ENCODE data around the gene RFTN1.
"Not testable (repeated sequence)": the region's sequence is repeated elsewhere in the genome, so short reads cannot be mapped to it uniquely, and the experiment has no call there.

The RFTN1 gene

DNA sequence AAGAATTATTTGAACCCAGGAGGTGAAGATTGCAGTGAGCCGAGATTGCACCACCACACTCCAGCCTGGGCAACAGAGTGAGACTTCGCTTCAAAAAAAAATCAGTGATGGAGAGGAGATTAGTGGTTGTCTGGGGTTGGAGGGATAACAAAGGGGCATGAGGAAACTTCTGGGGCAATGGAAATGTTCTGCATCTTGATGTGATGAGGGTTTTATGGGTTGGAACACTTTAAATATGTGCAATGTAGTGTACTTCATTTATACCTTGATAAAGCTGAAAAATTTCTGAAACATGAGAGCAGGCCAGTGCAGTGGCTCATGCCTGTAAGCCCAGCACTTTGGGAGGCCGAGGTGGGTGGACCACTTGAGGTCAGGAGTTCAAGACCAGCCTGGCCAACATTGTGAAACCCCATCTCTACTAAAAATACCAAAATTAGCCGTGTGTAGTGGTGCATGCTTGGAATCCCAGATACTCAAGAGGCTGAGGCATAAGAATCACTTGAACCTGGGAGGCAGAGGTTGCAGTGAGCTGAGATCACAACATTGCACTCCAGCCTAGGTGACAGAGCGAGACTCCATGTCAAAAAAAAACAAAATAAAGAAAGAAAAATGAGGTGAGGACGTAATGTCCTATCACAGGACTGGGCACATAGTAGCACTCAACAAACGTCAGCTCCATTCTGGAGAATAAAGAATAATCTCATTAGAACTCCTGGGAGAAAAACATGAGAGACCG lies 24.0 kb downstream of the RFTN1 start:
- not testable (repeated sequence) for DNase-seq (ENCODE audit: low read depth in 2 of 3, low spot score in 1 of 3)

DNA sequence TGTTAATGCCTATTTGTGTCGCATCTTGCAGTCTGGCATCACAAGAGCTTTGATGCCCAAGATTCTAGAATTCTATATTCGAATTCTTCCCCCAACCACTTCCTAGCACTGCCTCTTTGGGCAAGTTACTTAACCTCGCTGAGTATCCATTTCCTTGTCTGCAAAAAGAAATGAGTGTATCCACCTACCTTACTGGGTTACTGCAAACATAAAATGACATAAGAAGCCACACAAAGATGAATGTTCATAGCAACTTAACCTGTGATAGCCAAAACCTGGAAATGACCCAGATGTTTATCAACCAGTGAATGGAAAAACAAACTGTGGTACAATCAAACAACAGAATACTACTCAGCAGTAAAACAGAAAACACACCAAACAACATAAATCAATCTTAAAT lies 24.9 kb downstream of the RFTN1 start:
- no peak for DNase-seq (ENCODE audit: low read depth in 2 of 3, low spot score in 1 of 3)

DNA sequence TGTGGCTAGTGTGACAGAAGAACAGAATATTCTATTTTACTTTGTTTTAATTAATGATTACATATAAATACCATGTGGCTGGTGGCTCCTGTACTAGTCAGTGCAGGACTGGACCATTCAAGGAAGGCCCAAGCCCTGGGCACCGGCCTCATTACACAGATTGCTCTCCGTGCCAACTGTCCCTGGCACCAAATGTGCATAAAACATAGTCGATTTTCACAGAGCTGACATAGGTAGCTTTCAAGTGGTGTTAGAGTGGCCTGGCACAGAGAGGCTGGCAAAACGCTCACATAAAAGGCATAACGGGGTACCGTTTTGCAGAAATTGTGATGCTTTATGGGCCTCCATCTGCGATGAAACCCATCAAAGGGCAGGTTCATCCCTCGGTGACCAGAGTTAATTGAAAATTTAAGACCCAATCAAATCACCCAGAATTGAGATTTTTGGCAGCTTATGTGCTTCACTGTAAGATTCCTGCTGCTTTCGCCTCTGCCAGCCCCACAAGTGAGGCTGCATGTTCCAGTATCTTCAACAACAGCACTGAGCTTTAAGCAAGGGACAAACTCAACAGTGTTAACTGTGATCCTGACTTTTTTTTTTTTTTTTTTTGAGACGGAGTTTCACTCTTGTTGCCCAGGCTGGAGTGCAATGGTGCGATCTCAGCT lies 25.9 kb downstream of the RFTN1 start:
- DNase-seq (ENCODE audit: low read depth in 2 of 3, low spot score in 1 of 3): no peak

DNA sequence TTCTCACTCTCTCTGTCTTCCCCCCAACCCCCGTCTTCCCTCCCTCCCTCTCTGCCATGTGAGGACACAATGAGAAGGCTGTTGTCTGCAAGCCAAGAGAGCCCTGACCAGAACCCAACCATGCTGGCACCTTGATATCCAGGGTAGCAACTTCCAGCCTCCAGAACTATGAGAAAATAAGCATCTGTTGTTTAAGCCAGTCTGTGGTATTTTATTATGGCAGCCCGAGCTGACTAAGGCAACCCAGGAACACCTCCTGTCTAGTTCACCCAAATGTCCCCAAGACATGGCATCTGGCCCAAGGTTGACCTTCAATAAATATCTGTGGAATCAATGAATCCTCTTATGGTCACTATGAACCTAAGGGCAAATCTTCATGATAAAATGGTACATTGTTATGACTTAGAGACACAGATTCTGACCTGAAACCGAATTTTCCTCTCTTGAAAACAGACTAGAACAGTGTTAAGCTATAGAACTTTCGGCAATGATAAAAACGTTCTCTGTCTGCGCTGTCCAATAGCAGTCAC lies 26.5 kb downstream of the RFTN1 start:
- DNase-seq (ENCODE audit: low read depth in 2 of 3, low spot score in 1 of 3): no peak

DNA sequence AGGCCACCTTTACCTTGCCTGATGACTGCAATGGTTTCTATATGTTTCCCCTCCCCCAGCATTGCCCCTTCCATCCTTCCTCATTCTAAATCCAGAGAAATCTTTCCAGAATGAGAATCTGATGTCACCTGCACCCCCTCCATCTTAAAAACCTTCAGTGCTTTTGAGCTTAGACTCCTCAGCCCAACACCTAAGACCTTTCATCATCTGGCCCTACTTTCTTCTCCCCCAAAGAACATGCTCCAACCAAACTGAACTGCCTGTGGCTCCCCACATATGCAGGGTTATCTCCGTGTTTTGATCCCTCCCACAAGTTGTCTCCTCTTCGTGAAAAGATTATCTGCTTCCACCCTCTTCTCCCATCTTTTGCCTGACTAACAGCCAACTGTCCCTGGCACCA lies 27.3 kb downstream of the RFTN1 start:
- DNase-seq (ENCODE audit: low read depth in 2 of 3, low spot score in 1 of 3): no peak

DNA sequence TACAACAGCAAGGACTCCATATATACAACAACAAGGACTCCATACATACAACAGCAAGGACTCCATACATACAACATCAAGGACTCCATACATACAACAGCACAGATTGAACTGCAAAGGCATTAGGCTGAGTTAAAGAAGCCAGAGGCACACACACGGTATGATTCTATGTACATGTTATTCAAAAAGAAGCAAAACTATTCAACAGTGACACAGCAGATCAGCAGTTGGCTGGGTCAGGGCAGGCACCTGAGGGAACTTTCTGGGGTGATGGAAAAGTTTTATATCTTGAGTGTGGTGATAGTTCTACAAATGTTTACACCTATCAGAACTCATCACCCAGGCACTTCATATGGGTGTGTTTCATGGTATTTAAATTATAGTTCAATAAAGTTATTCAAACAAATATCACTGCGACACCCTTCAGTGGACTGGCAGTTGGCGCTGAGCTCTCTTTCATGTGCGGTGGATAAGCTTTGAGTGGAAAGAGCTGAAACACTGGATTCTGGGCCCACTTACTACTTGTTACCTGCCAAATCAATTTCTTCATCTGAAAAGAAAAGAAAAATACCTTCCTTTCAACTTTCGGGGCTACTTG lies 28.0 kb downstream of the RFTN1 start:
- no peak for DNase-seq (ENCODE audit: low read depth in 2 of 3, low spot score in 1 of 3)

DNA sequence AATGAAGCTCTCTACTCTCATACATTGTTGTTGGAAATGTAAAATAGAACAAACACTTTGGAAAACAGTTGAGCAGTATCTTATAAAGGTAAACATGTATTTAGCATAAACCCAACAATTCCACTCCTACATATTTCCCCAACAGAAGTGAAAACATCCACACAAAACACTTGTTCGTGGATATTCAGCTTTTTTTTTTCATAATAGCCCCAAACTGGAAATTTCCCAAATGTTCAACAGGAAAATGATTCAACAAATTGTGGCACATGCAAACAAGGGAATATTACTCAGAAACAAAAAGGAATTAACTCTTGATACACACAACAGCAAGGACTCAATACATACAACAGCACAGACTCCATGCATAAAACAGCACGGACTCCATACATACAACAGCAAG lies 28.5 kb downstream of the RFTN1 start:
- no peak for DNase-seq (ENCODE audit: low read depth in 2 of 3, low spot score in 1 of 3)

DNA sequence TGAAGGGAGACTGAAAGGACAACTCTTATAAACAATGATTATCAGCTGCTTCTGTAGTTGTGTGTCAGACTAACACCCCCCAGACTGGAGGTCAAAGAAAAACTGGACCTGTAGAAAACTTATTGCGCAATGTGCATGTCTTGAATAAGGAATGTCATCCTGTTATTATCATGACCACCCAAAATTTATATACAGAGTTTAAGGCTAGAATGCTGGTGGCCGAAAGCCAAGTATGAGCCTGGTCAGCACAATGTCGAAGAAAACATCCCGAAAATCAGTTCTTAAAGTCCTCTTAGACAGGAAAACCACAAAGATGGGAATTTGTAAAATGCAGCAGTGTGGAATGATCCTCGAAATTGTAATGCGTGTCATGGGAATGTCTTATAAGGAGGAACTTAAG lies 29.3 kb downstream of the RFTN1 start:
- DNase-seq (ENCODE audit: low read depth in 2 of 3, low spot score in 1 of 3): no peak

DNA sequence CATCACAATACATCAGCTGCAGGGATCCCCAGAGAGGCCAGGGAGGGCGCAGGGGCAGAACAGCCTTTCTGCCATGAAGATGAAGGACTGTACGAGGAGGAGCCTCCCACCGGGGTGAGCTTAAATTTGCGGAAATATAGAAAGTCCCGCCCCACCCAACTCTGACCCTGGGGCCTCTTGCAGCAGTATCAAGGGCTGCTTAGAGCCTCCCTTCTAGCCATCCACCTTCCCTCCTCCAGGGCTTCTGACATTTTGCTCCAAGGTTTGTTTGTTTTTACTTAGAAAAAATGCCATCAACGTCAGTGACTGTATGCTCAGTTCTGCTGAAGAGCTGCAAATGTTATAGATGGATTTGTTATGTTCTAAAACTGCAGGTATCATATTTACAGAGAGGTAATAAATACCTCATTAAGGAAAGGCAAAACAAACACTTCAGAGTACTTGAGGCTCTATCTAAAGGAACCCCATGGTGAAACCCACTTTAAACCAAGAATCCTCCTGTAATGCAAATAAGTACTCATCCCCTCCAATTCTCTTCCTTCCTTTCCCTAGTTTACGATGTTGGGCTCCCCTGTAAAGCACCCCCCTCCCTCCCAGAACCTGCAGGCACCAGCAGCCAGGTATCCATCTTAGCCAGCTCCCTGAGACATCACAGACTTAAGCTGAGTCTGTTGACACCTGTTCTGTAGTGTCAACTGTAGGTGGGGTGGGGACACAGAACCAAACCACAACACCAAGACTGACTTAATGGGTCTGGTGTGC lies 30.5 kb downstream of the RFTN1 start:
- DNase-seq (ENCODE audit: low read depth in 2 of 3, low spot score in 1 of 3): no peak

DNA sequence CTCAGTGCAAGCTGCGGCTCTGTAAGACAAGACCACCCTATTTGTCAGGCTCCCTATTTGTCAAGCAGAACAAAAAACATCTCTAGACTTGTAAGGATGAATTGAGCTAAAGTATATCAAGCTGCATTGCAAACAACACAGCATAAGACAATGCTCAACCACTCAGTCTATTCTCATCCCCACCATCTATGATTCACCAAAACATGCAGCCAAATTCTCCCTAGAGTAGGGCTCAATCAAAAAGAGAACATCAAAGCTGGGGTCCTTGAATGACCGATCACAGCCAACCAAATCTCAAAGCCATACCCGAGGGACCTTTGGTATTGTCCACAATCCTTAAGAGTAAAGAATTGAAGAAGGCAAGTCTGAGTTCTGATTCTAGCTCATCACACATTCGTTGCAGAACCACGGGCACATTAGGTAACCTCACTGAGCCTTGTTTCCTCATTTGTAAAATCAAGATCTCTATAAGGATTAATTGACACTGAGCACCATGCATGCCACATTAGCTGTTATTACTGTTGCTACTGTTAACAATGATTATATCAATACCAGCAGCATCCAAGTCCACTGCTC lies 31.2 kb downstream of the RFTN1 start:
- no peak for DNase-seq (ENCODE audit: low read depth in 2 of 3, low spot score in 1 of 3)

DNA sequence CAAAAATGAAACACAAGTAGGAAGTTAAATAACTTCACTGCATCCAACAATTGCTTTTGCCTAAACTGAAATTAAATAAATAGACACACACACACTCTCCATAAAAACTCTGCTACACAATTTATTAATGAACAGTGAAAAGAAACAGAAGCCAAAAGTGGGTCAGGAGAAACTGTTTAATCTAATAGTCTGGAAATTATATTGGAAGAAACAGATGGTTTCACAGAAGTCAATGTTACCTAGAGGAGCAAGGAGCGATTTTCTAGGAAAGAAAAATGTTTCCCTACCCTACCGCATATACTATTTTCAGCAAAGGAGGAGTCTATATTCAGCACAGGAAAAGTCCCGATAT lies 32.0 kb downstream of the RFTN1 start:
- DNase-seq (ENCODE audit: low read depth in 2 of 3, low spot score in 1 of 3): no peak

DNA sequence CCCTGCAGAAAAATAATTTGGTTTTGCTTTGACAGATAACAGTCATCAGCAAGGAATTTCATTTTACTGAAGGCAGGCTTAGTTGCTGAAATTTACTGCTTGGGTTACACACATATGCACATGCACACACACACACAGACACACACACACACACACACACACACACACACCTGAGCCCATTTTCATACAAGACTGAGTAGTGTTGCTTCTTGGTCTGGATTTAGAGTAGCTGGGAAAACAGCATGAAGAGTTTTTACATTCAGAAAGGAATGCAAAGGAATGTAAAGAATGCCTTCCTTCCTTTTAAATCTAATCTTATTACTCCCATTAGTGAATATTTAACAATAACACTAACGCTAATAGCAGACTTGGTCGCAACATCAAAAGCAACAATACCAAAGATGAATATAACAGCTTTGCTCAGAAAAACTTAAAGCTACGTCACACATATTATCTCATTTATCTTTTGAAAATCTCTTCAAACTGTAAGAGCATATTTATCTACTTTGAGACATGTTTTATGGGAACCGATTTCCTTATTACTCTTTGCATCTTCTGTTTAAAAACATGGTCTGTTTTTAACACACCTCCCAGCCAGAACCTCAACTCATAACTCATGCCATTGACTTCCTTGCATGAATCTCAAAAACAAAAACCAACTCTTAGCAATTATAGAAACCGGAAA lies 32.5 kb downstream of the RFTN1 start:
- DNase-seq (ENCODE audit: low read depth in 2 of 3, low spot score in 1 of 3): no peak

DNA sequence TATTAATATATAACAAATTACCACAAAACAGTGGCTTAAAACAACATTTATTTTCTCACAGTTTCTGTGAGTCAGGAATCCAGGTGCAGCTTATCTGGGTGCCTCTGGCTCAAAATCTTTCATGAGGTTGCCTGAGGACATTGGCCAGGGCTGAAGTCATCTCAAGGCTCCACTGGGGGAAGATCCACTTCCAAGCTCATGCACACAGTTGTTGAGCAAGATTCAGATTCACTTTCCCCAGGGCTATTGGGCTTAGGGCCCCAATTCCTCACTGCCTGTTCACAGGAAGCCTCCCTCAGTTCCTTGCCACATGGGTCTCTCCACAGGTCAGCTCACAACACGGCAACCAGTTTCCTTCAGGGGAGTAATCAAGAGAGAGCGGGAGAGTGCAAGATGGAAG lies 35.0 kb downstream of the RFTN1 start:
- no peak for DNase-seq (ENCODE audit: low read depth in 2 of 3, low spot score in 1 of 3)

DNA sequence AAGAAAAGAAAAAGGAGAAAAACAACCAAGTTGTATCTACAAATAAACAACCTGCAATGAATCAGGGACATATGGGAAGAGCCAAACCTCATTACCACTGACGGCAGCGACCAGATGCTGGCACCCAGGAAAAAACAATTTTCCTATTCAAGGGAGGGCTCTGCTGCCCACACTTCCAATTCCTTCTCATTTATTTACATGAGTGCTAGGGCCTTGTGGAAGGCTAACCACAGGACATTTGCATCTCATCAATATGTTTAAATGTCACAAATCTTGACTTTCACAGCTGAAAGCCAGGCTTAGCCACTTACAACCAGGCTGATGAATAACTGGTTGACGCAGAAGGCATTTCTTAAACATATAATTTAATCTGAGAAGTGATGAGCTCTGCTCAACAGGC lies 36.0 kb downstream of the RFTN1 start:
- DNase-seq (ENCODE audit: low read depth in 2 of 3, low spot score in 1 of 3): no peak

DNA sequence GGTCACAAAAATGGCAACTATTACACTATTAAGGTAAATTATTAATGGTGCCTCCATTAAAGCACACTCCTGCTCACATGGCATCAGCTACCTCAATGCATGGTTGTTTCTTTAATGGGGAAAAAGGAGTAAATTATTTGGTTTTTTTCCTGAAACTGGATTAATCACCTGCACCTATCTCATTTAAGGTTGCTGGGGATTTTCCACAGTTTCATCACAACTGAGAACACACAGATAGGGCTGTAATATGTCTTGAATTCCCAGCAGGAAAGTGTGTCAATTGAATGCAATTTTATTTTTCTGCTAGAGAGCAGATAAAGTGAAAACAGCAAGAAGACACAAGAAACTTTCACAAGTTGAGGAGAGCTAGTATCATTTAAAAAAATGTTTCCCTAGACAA lies 36.4 kb downstream of the RFTN1 start:
- DNase-seq (ENCODE audit: low read depth in 2 of 3, low spot score in 1 of 3): no peak

DNA sequence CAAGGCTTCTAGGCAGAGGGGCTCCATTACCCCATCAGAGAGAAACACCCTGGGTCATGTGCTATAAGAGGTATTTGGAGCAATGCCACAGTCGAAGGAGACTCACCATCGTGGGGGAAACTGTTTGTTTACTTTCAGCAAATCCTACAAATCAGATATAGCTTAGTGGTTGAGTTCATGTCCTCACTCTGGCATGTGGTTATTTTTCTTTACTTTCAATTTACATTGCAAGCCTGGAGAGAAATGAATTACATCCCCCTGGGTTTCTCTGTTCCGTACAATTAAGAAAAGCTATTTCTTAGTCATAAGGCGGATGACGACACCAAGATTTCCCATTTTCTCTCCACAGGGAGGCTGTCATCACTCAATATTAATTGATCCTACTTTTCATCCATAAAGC lies 36.9 kb downstream of the RFTN1 start:
- no peak for DNase-seq (ENCODE audit: low read depth in 2 of 3, low spot score in 1 of 3)

DNA sequence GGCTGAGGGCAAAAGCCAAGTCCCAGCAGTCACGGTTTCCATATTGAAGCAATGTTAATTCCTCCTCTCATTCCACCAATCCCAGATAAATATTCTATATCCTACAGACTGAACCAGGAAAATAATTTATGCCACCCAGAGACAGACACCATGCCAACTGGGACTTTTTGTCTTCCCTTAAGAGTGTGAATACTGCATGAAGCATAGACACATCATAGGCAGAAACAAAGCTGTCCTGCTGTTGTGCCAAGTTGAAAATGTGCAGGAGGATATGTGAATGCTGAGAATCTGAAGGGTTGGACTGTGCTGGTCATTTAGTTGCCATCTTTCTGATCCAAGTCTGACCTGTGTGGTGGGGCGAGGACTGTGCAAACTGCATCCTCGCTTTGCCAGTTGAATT lies 37.7 kb downstream of the RFTN1 start:
- DNase-seq (ENCODE audit: low read depth in 2 of 3, low spot score in 1 of 3): no peak

DNA sequence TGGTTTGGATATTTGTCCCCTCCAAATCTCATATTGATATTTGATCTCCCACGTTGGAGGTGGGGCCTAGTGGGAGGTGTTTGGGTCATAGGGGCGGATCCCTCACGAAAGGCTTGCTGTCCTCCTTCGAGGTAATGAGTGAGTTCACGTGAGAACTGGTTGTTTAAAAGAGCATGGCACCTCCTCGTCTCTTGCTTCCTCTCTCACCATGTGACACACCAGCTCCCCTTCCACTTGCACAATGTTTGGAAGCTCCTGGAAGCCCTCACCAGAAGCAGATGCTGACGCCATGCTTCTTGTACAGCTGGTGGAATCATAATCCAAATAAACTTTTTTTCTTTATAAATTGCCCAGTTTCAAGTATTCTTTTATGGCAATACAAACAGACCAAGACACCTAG lies 38.6 kb downstream of the RFTN1 start:
- DNase-seq (ENCODE audit: low read depth in 2 of 3, low spot score in 1 of 3): no peak

DNA sequence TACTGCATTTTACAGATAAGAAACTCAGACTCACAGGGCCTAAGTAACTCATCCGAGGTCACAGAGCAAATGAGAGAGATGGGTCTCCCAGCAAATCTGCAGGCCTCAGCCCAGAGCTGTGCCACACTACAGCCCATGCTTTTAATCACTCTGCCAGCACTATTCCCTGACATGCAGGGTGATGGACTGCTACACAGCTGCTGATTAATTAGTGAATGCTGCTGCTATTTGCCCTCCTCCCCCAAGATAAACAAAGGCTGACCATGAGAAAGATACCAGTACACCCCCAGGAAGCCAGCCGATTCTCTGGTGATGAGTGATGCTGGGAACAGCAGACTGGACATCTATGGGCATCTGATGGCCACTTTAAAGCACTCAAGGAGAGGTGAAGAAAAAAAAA lies 39.3 kb downstream of the RFTN1 start:
- no peak for DNase-seq (ENCODE audit: low read depth in 2 of 3, low spot score in 1 of 3)

DNA sequence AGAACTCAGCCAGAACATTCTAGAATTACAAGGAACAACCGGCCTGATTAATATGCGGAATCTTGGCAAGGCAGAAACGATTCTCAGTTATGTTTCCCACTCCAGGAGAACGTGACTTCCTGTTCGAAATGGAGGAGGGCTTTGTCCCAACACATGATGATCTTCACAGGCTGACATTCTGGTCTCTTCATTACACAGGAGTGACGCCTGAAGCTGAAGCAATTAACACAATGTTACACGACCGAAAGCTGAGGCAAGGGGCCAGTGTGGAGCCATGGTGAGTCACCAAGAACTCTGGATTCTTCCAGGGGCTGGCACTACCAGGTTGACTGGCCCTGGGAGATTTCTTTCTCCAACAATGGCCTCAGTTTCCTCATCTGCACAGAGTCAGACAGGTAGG lies 40.9 kb downstream of the RFTN1 start:
- no peak for DNase-seq (ENCODE audit: low read depth in 2 of 3, low spot score in 1 of 3)

DNA sequence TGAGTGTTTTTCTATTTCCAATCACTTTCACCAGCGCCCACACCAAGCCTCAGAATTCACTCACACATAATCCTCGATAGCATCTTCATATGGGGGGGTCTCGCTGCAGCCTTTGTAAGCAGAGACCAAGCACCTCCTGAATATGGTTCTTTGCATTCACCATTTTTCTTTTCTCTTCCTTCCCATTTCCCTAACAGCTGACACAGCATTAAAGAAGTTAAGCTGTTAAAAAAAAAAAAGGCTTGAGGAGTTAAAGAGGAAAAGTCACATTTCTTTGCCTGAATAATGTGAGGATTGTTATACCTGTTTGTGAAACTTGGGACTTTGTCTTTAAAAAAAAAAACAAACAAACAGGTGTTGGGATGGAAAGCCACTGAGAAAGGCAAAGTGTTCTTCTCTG lies 41.6 kb downstream of the RFTN1 start:
- DNase-seq (ENCODE audit: low read depth in 2 of 3, low spot score in 1 of 3): no peak
